ENCODE data around the gene MBLAC2. TPM values are rescaled to one million over a fixed set of nuclear protein-coding genes. Genes with fewer than 3 reads are reported as not detected.

MBLAC2 gene
- total RNA-seq, 1 donor from 2014 or later = 4.7 TPM

DNA sequence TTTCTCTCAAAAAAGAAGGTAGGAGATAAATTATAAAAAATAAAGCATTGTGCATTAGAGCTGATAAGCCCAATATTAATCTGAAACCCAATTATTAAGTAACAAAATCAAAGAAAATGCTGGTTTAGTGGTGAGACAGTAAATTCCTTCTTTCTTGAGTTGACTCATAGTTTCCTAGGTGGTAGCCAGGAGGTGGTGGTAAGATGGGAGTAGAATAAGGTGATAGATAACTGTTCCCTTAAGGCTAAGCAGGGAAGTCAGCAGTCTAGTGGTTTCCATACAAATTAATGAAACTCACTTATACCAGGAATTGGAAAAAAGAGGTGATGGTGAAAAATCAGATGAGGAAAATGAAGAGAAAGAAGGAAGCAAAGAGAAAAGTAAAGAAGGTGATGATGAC is 31.6 kb upstream of the MBLAC2 start:
- no peak overlapping the region for H3K4me3 ChIP-seq
- DNase-seq (ENCODE audit: low spot score in 2 of 2) = no peak
- H3K27ac ChIP-seq = no peak overlapping the region
- H3K36me3 ChIP-seq = no peaks in the 10 kb centered on the region
- H3K4me1 ChIP-seq = no peaks in the 10 kb centered on the region
- H3K27me3 ChIP-seq = no peaks in the 10 kb centered on the region
- H3K9me3 ChIP-seq = no peaks in the 10 kb centered on the region
- intact Hi-C loops (cut with DNase I) = no loop called here
- TF ChIP-seq, protein P1, sequence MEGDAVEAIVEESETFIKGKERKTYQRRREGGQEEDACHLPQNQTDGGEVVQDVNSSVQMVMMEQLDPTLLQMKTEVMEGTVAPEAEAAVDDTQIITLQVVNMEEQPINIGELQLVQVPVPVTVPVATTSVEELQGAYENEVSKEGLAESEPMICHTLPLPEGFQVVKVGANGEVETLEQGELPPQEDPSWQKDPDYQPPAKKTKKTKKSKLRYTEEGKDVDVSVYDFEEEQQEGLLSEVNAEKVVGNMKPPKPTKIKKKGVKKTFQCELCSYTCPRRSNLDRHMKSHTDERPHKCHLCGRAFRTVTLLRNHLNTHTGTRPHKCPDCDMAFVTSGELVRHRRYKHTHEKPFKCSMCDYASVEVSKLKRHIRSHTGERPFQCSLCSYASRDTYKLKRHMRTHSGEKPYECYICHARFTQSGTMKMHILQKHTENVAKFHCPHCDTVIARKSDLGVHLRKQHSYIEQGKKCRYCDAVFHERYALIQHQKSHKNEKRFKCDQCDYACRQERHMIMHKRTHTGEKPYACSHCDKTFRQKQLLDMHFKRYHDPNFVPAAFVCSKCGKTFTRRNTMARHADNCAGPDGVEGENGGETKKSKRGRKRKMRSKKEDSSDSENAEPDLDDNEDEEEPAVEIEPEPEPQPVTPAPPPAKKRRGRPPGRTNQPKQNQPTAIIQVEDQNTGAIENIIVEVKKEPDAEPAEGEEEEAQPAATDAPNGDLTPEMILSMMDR (IDR thresholded peaks at IDR 0.05) = no peak

- no peak overlapping the region for H3K27ac ChIP-seq
- DNase-seq (ENCODE audit: low spot score in 2 of 2) = no peak
- TF ChIP-seq, protein P1 (IDR thresholded peaks at IDR 0.05) = no peak
- H3K36me3 ChIP-seq = no peaks in the 10 kb centered on the region
- H3K4me3 ChIP-seq = no peak overlapping the region
- no peaks in the 10 kb centered on the region for H3K27me3 ChIP-seq
- H3K9me3 ChIP-seq = no peaks in the 10 kb centered on the region
- H3K4me1 ChIP-seq = no peaks in the 10 kb centered on the region
- intact Hi-C loops (cut with DNase I) = no loop called here
Measured at GRCh38 chr5:90504743-90505142, 30.2 kb upstream of the MBLAC2 start.

DNA sequence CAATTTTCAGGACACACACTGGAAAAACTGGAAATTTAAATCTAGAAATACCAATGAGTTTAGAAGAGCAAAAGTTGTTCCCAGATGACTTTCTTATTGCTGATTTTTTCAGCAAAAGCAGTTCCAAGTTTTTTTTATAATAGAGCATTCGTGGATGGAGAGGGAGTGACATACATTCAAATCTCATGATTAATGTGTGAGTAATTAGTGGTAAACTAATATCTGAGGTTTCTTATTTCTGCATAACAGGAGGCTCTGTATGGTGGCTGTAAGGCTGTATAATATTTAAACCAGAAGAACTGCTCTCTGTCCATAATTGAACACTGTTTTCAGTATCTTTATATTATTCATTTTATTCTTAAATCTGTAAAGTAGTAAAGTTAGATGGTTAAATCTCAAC is 29.0 kb upstream of the MBLAC2 start:
- no peak overlapping the region for H3K4me3 ChIP-seq
- DNase-seq (ENCODE audit: low spot score in 2 of 2) = no peak
- no peak overlapping the region for H3K27ac ChIP-seq
- no peaks in the 10 kb centered on the region for H3K4me1 ChIP-seq
- intact Hi-C loops (cut with DNase I) = no loop called here
- H3K9me3 ChIP-seq = no peaks in the 10 kb centered on the region
- H3K36me3 ChIP-seq = no peaks in the 10 kb centered on the region
- no peaks in the 10 kb centered on the region for H3K27me3 ChIP-seq
- TF ChIP-seq, protein P1 (IDR thresholded peaks at IDR 0.05) = no peak

DNA sequence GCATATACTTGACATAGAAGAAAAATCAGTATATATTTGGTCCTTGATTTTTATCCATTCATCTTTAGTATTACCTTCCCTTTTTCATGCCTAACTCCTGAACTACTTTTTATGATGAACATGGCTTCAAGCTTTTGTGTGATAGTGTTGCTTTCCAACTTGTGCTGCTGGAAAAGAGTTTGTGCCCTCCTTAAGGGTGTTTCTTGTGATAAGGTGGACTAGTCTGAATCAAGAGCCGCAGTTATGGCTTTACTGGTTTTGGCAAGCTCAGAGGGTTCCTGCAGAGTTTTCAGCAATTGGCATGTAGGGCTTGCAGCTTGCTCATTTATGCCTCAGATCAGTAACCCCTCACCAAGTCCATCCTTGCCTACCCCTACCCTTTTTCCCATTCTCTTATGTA is 20.6 kb upstream of the MBLAC2 start:
- TF ChIP-seq, protein P1 (IDR thresholded peaks at IDR 0.05) = no peak
- intact Hi-C loops (cut with DNase I) = no loop called here
- H3K9me3 ChIP-seq = no peaks in the 10 kb centered on the region
- no peaks in the 10 kb centered on the region for H3K36me3 ChIP-seq
- no peak for DNase-seq (ENCODE audit: low spot score in 2 of 2)
- H3K4me1 ChIP-seq = no peaks in the 10 kb centered on the region
- no peaks in the 10 kb centered on the region for H3K27me3 ChIP-seq
- H3K27ac ChIP-seq = no peak overlapping the region
- H3K4me3 ChIP-seq = no peak overlapping the region

DNA sequence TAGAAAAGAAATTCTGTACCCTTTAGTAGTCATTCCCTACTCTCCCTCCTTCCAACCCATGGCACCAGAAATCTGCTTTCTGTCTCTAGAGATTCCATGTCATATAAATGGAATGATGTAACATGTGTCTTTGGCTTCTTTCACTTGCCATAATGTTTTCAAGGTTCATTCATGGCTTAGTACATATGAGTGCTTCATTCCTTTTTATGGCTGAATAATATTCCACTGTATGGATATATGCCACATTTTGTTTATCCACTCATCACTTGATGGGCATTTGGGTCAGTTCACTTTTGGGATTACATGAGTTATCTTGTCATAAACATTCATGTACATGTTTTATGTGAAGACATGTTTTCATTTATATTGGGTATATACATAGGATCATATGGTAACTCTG is 19.5 kb upstream of the MBLAC2 start:
- no peak overlapping the region for H3K27ac ChIP-seq
- no peak for DNase-seq (ENCODE audit: low spot score in 2 of 2)
- TF ChIP-seq, protein P1 (IDR thresholded peaks at IDR 0.05) = no peak
- H3K9me3 ChIP-seq = no peaks in the 10 kb centered on the region
- intact Hi-C loops (cut with DNase I) = no loop called here
- no peaks in the 10 kb centered on the region for H3K27me3 ChIP-seq
- no peaks in the 10 kb centered on the region for H3K4me1 ChIP-seq
- H3K36me3 ChIP-seq = no peaks in the 10 kb centered on the region
- H3K4me3 ChIP-seq = no peak overlapping the region

GRCh38 chr5:90488791-90489190 is 14.2 kb upstream of the MBLAC2 start:
- Histone ChIP-seq H3K4me1 (no peaks in the 10 kb centered on the region), H3K36me3 (no peaks in the 10 kb centered on the region), H3K27ac (no peak overlapping the region), H3K27me3 (no peaks in the 10 kb centered on the region), H3K4me3 (no peak overlapping the region), H3K9me3 (no peaks in the 10 kb centered on the region)
- TF ChIP-seq, protein P1 (IDR thresholded peaks at IDR 0.05) = no peak
- no peak for DNase-seq (ENCODE audit: low spot score in 2 of 2)
- intact Hi-C loops (cut with DNase I) = no loop called here

Measured in ascending aorta (tissue), 2 donors.